ENCODE measurements around the gene GNAQ. TPM values are rescaled to one million over a fixed set of nuclear protein-coding genes. Genes with fewer than 3 reads are reported as not detected.

Gene GNAQ
- total RNA-seq, 6 donors from 2014 or later = 50.3 to 117 (median 94.3) TPM

DNA sequence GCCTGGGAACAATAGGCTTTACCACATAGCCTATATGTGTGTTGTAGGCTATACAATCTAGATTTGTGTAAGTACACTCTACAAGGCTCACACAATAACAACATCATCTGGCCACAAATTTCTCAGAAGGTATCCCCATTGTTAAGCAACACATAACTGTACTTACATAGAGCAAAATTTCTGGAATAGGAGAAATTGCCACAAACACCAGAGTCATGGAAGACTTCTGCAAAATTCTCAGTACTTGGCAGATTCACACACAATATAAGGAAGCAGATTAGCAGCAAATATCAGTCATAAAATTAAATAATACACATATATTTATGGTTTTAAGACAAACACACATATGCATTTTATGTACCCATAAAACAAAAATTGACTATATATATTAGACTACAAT, 16.4 kb downstream of the GNAQ start:
- TF ChIP-seq, protein P1, sequence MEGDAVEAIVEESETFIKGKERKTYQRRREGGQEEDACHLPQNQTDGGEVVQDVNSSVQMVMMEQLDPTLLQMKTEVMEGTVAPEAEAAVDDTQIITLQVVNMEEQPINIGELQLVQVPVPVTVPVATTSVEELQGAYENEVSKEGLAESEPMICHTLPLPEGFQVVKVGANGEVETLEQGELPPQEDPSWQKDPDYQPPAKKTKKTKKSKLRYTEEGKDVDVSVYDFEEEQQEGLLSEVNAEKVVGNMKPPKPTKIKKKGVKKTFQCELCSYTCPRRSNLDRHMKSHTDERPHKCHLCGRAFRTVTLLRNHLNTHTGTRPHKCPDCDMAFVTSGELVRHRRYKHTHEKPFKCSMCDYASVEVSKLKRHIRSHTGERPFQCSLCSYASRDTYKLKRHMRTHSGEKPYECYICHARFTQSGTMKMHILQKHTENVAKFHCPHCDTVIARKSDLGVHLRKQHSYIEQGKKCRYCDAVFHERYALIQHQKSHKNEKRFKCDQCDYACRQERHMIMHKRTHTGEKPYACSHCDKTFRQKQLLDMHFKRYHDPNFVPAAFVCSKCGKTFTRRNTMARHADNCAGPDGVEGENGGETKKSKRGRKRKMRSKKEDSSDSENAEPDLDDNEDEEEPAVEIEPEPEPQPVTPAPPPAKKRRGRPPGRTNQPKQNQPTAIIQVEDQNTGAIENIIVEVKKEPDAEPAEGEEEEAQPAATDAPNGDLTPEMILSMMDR (IDR thresholded peaks at IDR 0.05) = no peak
- no peak for TF ChIP-seq POLR2AphosphoS5 (IDR thresholded peaks at IDR 0.05)
- no peak for TF ChIP-seq POLR2A (IDR thresholded peaks at IDR 0.05)
- TF ChIP-seq EP300 (IDR thresholded peaks at IDR 0.05) = no peak
- H3K27me3 ChIP-seq = no peaks in the 10 kb centered on the region
- ATAC-seq (ENCODE audit: low FRiP score in 2 of 2) (peak in 1 of 2 donors; percentile 36), DNase-seq (no peak)
- H3K27ac ChIP-seq = no peak overlapping the region
- no peaks in the 10 kb centered on the region for H3K36me3 ChIP-seq
- H3K4me1 ChIP-seq = peaks cover 26 to 65% (median 42%) of the 10 kb centered on the region in 4 donors
- no peaks in the 10 kb centered on the region for H3K9me3 ChIP-seq
- no peak overlapping the region for H3K4me3 ChIP-seq

DNA sequence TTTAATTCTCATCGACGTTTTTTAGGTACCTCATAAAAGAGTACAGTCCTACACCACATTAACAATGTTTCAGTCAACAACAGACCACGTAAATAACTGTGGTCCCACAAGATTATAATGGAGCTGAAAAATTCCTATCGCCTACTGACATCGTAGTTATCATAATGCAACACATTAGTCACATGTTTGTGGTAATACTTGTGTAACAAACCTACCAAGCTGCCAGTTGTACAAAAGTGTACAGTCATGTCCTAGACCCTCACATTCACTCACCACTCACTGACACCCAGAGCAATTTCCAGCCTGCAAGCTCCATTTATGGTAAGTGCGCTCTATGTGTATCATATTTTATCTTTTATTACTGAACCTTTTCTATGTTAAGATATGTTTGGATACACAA, 16.8 kb downstream of the GNAQ start:
- Histone ChIP-seq H3K4me3 (no peak overlapping the region), H3K36me3 (no peaks in the 10 kb centered on the region), H3K27ac (no peak overlapping the region), H3K27me3 (no peaks in the 10 kb centered on the region), H3K4me1 (peaks cover 27 to 65% (median 42%) of the 10 kb centered on the region in 4 donors), H3K9me3 (no peaks in the 10 kb centered on the region)
- WGBS, 2 donors = 75 to 81% methylated on average over 6 of the region's 6 CpGs
- DNase-seq (no peak), ATAC-seq (ENCODE audit: low FRiP score in 2 of 2) (no peak)
- no peak for TF ChIP-seq EP300 (IDR thresholded peaks at IDR 0.05)
- no peak for TF ChIP-seq POLR2AphosphoS5 (IDR thresholded peaks at IDR 0.05)
- no peak for TF ChIP-seq POLR2A (IDR thresholded peaks at IDR 0.05)
- TF ChIP-seq, protein P1 (IDR thresholded peaks at IDR 0.05) = no peak

DNA sequence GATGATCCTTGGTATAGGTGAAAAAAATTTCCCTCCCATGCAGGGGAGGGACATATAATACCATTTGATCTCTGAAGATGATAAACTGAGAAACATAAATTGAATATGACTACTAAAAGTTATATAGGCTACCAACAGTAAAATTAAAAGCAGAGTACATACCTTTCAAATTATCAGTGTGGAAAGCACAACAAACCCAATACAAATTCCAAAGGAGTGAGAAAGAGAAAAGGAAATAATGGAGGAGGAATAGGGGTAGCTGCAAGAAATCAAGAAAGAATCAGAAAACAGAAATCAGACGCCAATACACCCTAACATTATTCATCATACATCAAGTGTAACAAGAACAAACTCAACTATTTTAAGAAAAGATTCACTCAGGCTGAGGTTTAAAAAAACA, 17.7 kb downstream of the GNAQ start:
- Histone ChIP-seq H3K4me3 (no peak overlapping the region), H3K4me1 (peaks cover 30 to 67% (median 44%) of the 10 kb centered on the region in 4 donors), H3K27me3 (no peaks in the 10 kb centered on the region), H3K36me3 (no peaks in the 10 kb centered on the region), H3K27ac (peak overlapping the region in 1 of 4 donors; percentile 23), H3K9me3 (no peaks in the 10 kb centered on the region)
- WGBS, 2 donors = 95 to 97% methylated on average over 1 of the region's 1 CpG
- TF ChIP-seq EP300 (IDR thresholded peaks at IDR 0.05) (no peak), POLR2AphosphoS5 (IDR thresholded peaks at IDR 0.05) (no peak), POLR2A (IDR thresholded peaks at IDR 0.05) (no peak)
- TF ChIP-seq, protein P1 (IDR thresholded peaks at IDR 0.05) = no peak
- no peak for DNase-seq
- ATAC-seq (ENCODE audit: low FRiP score in 2 of 2) = no peak

DNA sequence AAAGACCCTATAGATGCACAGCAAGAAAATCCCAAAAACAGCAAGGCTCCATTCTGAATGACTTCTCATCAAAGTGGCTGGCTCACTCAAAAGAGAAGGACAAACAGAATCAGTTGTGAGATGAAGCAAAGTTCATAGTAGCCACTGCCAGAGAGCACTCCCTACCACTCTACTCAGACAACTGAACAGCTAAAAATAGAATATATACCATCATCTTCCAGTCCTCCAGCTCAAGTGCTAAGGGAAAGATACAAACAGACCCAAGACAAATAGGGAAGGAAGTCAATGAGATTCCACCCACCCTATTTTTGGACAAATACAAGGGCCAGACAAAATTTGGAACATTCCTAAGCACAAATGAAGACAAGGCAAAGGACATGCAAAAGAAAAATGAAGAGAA, 20.6 kb downstream of the GNAQ start:
- TF ChIP-seq POLR2A (IDR thresholded peaks at IDR 0.05) = no peak
- no peak for TF ChIP-seq POLR2AphosphoS5 (IDR thresholded peaks at IDR 0.05)
- TF ChIP-seq EP300 (IDR thresholded peaks at IDR 0.05) = no peak
- TF ChIP-seq, protein P1 (IDR thresholded peaks at IDR 0.05) = no peak
- DNase-seq (no peak), ATAC-seq (ENCODE audit: low FRiP score in 2 of 2) (peak in 1 of 2 donors; percentile 67)
- Histone ChIP-seq H3K4me1 (peaks cover 46 to 73% (median 60%) of the 10 kb centered on the region in 4 donors), H3K9me3 (no peaks in the 10 kb centered on the region), H3K27ac (peak overlapping the region in 3 of 4 donors; percentile 64 to 65 (median 64)), H3K36me3 (no peaks in the 10 kb centered on the region), H3K27me3 (no peaks in the 10 kb centered on the region), H3K4me3 (no peak overlapping the region)

DNA sequence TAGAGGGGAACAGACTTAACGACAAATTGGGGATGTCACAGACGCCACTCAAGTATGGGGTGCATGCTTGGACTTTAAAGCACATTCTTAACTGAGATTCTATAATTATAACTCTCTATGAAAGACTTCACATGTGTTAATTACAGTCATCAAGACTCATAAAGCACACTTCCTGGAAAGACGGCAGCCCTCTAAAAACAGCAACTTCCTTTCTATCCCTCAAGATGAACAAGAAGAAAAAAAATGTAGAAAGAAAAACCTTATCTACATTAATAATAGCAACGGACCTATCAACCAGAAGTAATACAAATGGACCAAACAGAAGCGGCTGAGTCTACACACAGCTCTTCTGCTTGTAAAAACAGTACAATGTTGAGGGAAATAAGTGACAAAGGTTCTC, 21.2 kb downstream of the GNAQ start:
- peaks cover 46 to 73% (median 63%) of the 10 kb centered on the region in 4 donors for H3K4me1 ChIP-seq
- ATAC-seq (ENCODE audit: low FRiP score in 2 of 2) (no peak), DNase-seq (no peak)
- TF ChIP-seq POLR2AphosphoS5 (IDR thresholded peaks at IDR 0.05) = no peak
- TF ChIP-seq EP300 (IDR thresholded peaks at IDR 0.05) = no peak
- TF ChIP-seq POLR2A (IDR thresholded peaks at IDR 0.05) = no peak
- TF ChIP-seq, protein P1 (IDR thresholded peaks at IDR 0.05) = no peak
- H3K27me3 ChIP-seq = no peaks in the 10 kb centered on the region
- peak overlapping the region in 3 of 4 donors; percentile 64 to 65 (median 64) for H3K27ac ChIP-seq
- H3K36me3 ChIP-seq = no peaks in the 10 kb centered on the region
- no peaks in the 10 kb centered on the region for H3K9me3 ChIP-seq
- no peak overlapping the region for H3K4me3 ChIP-seq
- 42 to 43% methylated on average over 5 of the region's 5 CpGs for WGBS, 2 donors

Measured in upper lobe of left lung (tissue), 6 donors.